C4-2B (cell line): Measurements from ENCODE around the gene PLEKHM3.

ENCODE experiments used
- H3K27ac ChIP-seq: fragments of 450-650 bp; 2 replicates; pipeline ENCODE4 v1.5.1; 2017
- ZFX ChIP-seq: fragments of 450-650 bp; IDR thresholded peaks from 2 replicates; pipeline ENCODE4 v1.6.1; 2017
- TF ChIP-seq, protein P1 (sequence below): fragments of 450-650 bp; conservative IDR thresholded peaks from 2 replicates; pipeline ENCODE4 v1.5.1; 2017; ENCODE audit warnings: mild to moderate bottlenecking

PLEKHM3 gene

DNA sequence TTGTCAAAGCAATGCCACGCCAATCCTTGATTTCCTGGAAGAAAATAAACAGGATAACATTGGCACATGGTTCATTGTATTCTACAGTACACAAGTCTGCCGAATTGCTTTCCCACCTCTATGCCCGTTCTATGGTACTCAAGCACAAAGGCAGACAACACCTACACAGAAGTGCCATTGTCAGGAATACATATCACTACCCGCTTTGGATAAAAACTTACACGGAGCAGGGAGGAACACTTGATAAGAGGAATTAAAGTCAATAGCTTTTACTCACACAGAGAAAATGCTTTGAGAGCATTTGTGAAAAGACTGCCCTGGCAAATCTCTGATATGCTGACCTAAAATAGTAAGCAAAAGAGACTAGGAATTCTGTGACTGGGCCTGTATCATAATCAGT, 23.4 kb downstream of the PLEKHM3 start:
- no peak overlapping the region for H3K27ac ChIP-seq

DNA sequence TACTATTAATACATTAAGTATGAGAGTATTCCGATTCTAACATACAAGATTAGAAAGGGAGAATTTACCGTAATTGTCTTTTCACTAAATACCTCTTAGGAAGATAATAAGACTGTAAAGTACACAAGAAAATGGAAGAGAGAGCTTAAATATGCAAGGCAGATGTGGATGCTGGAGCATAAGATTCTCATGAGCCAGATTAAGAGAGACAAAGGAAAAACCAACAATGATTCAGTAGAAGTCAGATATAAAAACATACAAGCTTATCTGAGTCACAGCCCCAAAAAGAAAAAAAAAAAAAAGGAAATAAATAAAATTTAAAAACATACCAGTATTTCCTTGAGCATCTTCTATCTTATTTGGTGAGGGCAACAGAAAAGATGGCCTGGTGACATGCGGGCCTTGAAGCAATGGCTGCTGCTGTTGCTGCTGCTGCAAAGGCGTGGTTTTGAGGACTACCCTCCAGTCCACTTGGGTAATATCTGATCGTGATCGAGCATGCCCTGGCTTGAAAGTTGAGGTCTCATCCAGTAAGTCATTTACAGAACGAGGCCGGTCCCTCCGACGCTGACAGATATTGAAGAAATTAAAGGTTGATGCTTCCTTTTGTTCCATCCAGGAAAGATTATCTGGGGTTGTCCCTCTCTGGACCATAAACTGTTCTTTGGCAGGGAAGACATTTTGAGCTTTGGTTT, 24.5 kb downstream of the PLEKHM3 start:
- no peak for TF ChIP-seq ZFX
- TF ChIP-seq, protein P1, sequence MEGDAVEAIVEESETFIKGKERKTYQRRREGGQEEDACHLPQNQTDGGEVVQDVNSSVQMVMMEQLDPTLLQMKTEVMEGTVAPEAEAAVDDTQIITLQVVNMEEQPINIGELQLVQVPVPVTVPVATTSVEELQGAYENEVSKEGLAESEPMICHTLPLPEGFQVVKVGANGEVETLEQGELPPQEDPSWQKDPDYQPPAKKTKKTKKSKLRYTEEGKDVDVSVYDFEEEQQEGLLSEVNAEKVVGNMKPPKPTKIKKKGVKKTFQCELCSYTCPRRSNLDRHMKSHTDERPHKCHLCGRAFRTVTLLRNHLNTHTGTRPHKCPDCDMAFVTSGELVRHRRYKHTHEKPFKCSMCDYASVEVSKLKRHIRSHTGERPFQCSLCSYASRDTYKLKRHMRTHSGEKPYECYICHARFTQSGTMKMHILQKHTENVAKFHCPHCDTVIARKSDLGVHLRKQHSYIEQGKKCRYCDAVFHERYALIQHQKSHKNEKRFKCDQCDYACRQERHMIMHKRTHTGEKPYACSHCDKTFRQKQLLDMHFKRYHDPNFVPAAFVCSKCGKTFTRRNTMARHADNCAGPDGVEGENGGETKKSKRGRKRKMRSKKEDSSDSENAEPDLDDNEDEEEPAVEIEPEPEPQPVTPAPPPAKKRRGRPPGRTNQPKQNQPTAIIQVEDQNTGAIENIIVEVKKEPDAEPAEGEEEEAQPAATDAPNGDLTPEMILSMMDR = no peak
- no peak overlapping the region for H3K27ac ChIP-seq

More for the DNA sequence above, 23.4 kb downstream of the PLEKHM3 start:
- no peak for TF ChIP-seq ZFX
- TF ChIP-seq, protein P1 = no peak

DNA sequence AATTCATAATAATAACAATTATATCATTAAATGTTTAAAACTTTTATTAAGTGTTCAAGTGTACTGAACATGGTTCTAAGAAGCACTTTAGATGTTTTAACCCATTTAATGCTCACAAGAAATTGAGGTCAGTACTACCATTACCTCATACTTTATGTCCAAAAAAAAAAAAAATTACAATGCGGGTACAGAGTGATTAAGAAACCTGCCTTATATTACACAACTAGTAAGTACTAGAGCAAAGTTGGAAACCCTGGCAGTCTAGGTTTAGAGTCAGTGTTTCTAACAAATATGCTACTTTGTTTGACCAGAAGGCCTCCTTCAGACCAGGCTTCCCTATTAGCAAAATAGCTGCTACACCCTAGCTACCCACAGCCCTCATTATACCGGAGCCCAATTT, 28.5 kb downstream of the PLEKHM3 start:
- H3K27ac ChIP-seq = no peak overlapping the region
- no peak for TF ChIP-seq ZFX
- TF ChIP-seq, protein P1 = no peak

DNA sequence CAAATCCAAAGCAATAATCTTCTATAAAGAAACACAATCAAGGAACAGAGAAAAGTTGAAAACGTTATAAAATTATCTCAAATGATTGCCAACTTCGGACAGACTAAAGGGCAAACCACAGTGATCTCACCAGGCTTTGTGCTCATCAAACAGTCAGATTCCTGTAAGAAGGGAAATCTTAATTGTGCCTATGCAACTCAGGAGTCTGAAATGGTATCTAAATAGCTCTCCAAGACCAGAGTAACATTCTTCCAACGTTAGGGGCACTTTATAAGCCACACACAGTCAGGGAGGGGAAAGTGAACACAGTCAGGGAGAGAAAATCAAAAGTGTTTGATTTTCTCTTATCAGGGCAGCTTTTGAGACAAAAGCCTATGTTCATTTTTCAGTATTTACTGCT, 29.4 kb downstream of the PLEKHM3 start:
- no peak for TF ChIP-seq ZFX
- TF ChIP-seq, protein P1 = no peak

DNA sequence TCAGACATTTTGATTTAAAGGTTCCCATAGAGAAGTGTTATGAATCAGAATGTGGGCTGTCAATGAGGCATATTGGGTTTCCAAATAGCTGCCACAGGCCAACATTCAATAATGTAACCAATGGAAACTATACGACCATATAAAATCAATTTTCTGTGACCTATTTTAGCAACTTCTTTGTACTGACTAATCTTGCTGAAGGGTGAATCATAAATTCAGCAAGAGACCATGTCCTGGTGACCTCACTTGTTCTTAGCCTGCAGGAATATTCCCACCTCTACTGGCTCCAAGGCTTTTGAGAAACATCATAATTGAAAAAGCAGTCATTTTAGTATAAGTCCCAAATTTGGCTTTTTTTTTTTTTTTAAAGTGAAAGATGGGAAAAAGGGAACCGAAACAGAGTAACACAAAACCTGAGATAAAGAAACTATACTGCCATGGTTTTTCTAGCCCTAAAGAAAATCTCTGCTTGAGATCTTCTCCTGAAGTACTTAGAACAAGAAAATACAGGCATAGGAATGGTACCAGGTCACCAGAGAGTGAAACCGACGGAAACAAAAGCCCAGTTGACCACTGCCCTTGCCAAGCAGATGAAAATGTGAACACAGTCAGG, 32.1 kb downstream of the PLEKHM3 start:
- TF ChIP-seq, protein P1 = no peak
- no peak for TF ChIP-seq ZFX

More for the DNA sequence above, 29.4 kb downstream of the PLEKHM3 start:
- H3K27ac ChIP-seq = no peak overlapping the region

DNA sequence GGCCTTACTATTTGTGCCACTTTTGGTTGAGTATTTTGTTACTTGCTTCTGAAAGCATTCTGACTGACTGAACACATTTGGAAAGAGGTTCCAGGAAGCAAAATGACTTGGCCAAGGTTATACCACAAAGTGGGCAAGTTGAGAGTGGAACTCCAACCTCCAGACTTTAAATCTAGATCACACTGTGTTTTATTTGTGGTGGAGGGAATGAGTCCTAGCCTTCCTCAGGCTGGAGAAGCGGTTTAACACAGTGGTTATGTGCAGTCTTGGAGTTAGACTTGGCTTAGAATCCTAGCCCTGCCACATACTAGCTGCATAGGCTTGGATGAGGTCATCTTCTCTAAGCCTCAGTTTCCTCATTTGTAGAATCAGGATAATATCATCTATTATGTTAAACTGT, 33.4 kb downstream of the PLEKHM3 start:
- H3K27ac ChIP-seq = no peak overlapping the region
- no peak for TF ChIP-seq ZFX
- TF ChIP-seq, protein P1 = no peak

More for the DNA sequence above, 32.1 kb downstream of the PLEKHM3 start:
- no peak overlapping the region for H3K27ac ChIP-seq

DNA sequence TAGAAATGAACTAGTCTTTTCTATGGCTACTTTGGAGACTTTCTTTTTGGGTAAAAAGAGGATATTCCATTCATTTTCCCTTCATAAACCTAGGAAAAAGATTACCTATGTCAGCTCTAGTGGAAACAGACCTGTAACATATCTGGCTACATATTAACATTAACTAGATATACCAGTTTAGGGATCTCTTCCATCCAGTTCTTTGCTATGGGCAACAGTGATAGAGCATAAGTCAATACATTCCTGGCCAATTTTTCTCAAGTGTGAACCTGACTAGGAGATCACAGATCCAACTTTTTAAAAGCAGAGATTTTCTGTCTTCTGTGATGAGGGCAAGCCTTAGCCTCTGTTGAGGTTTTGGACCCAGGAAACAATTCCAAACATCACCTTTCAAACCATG, 34.5 kb downstream of the PLEKHM3 start:
- TF ChIP-seq ZFX = no peak
- TF ChIP-seq, protein P1 = no peak
- no peak overlapping the region for H3K27ac ChIP-seq
